Esophagus squamous epithelium (tissue), 4 donors: Measurements from ENCODE around the gene TRIM71. TPM values are rescaled to one million over a fixed set of nuclear protein-coding genes. Genes with fewer than 3 reads are reported as not detected.

Experiments
- total RNA-seq, 4 donors: library from RNA; depleted of rRNA; stranded (reverse); fragments of >200 nt; gene quantifications; one replicate each; pipeline ENCODE4 v1.1.0, GENCODE V29; 2016

The TRIM71 gene
- total RNA-seq, 4 donors from 2014 or later = not detected

Other genes with a start within 250 kb of the TRIM71 start
- 10 to 100 TPM; 12.8 to 29.9 (median 24.8) TPM for gene DYNC1LI1, start 247.1 kb upstream of the TRIM71 start, total RNA-seq
- gene CNOT10, start 132.8 kb upstream of the TRIM71 start, total RNA-seq = 10 to 100 TPM; 12.7 to 24.2 (median 19.7) TPM
- under 1 TPM; 0.27 to 0.94 (median 0.62) TPM for gene CCR4, start 133.6 kb downstream of the TRIM71 start, total RNA-seq